ENCODE data around the gene SERPINH1.

Gene SERPINH1

GRCh38 chr11:75562048-75562835 lies at the start of gene SERPINH1:
Gene SERPINH1 (plus strand): TSS chr11:75562253. CDS start chr11:75566350, 4,097 bp downstream.
- ATAC-seq = peak; percentile 92
- peak; percentile 80 for DNase-seq
- peak within 1 kb of the TSS; percentile 97 for H3K27ac Mint-ChIP-seq
- H3K27me3 Mint-ChIP-seq = no peaks in the 10 kb centered on the region
- H3K9me3 Mint-ChIP-seq = no peaks in the 10 kb centered on the region
- H3K36me3 Mint-ChIP-seq (ENCODE audit: low read depth) = peaks cover 6% of the 10 kb centered on the region
- peak within 1 kb of the TSS; percentile 97 for H3K4me3 Mint-ChIP-seq
- H3K4me1 Mint-ChIP-seq = peaks cover 39% of the 10 kb centered on the region

- no peak for DNase-seq
- Mint-ChIP-seq H3K36me3 (ENCODE audit: low read depth) (no peaks in the 10 kb centered on the region), H3K4me3 (no peak overlapping the region), H3K4me1 (peaks cover 27% of the 10 kb centered on the region), H3K9me3 (no peaks in the 10 kb centered on the region), H3K27me3 (no peaks in the 10 kb centered on the region), H3K27ac (no peak overlapping the region)
- ATAC-seq = no peak
Observed at GRCh38 chr11:75513250-75513649, 48.8 kb upstream of the SERPINH1 start.

- ATAC-seq = no peak
- no peak for DNase-seq
- no peak overlapping the region for H3K4me3 Mint-ChIP-seq
- no peaks in the 10 kb centered on the region for H3K36me3 Mint-ChIP-seq (ENCODE audit: low read depth)
- no peaks in the 10 kb centered on the region for H3K9me3 Mint-ChIP-seq
- no peaks in the 10 kb centered on the region for H3K27me3 Mint-ChIP-seq
- H3K27ac Mint-ChIP-seq = no peak overlapping the region
- peaks cover 24% of the 10 kb centered on the region for H3K4me1 Mint-ChIP-seq
Observed at GRCh38 chr11:75514596-75514995, 47.5 kb upstream of the SERPINH1 start.

GRCh38 chr11:75516140-75516539 lies 45.9 kb upstream of the SERPINH1 start:
- Mint-ChIP-seq H3K4me3 (no peak overlapping the region), H3K27ac (no peak overlapping the region), H3K4me1 (peaks cover 24% of the 10 kb centered on the region), H3K36me3 (ENCODE audit: low read depth) (no peaks in the 10 kb centered on the region), H3K27me3 (no peaks in the 10 kb centered on the region), H3K9me3 (no peaks in the 10 kb centered on the region)
- no peak for DNase-seq
- no peak for ATAC-seq

GRCh38 chr11:75516886-75517285 lies 45.2 kb upstream of the SERPINH1 start:
- Mint-ChIP-seq H3K36me3 (ENCODE audit: low read depth) (no peaks in the 10 kb centered on the region), H3K9me3 (no peaks in the 10 kb centered on the region), H3K4me1 (peaks cover 24% of the 10 kb centered on the region), H3K27ac (no peak overlapping the region), H3K4me3 (no peak overlapping the region), H3K27me3 (no peaks in the 10 kb centered on the region)
- DNase-seq (no peak), ATAC-seq (no peak)

GRCh38 chr11:75518204-75518549 lies 43.9 kb upstream of the SERPINH1 start:
- Mint-ChIP-seq H3K27me3 (no peaks in the 10 kb centered on the region), H3K4me3 (no peak overlapping the region), H3K36me3 (ENCODE audit: low read depth) (no peaks in the 10 kb centered on the region), H3K4me1 (peaks cover 24% of the 10 kb centered on the region), H3K27ac (no peak overlapping the region), H3K9me3 (no peaks in the 10 kb centered on the region)
- no peak for DNase-seq
- no peak for ATAC-seq

GRCh38 chr11:75518771-75519653 lies 43.0 kb upstream of the SERPINH1 start:
- ATAC-seq (no peak), DNase-seq (no peak)
- H3K27ac Mint-ChIP-seq = no peak overlapping the region
- H3K27me3 Mint-ChIP-seq = no peaks in the 10 kb centered on the region
- peaks cover 32% of the 10 kb centered on the region for H3K4me1 Mint-ChIP-seq
- no peaks in the 10 kb centered on the region for H3K36me3 Mint-ChIP-seq (ENCODE audit: low read depth)
- no peak overlapping the region for H3K4me3 Mint-ChIP-seq
- H3K9me3 Mint-ChIP-seq = no peaks in the 10 kb centered on the region

- H3K4me3 Mint-ChIP-seq = no peak overlapping the region
- ATAC-seq = no peak
- H3K4me1 Mint-ChIP-seq = peaks cover 36% of the 10 kb centered on the region
- no peaks in the 10 kb centered on the region for H3K9me3 Mint-ChIP-seq
- H3K27ac Mint-ChIP-seq = no peak overlapping the region
- H3K36me3 Mint-ChIP-seq (ENCODE audit: low read depth) = no peaks in the 10 kb centered on the region
- peaks cover 7% of the 10 kb centered on the region for H3K27me3 Mint-ChIP-seq
- DNase-seq = no peak
Observed at GRCh38 chr11:75520688-75521087, 41.4 kb upstream of the SERPINH1 start.

GRCh38 chr11:75522286-75523044 lies 39.6 kb upstream of the SERPINH1 start:
- DNase-seq (no peak), ATAC-seq (no peak)
- H3K4me3 Mint-ChIP-seq = no peak overlapping the region
- H3K27me3 Mint-ChIP-seq = peaks cover 9% of the 10 kb centered on the region
- no peaks in the 10 kb centered on the region for H3K9me3 Mint-ChIP-seq
- H3K36me3 Mint-ChIP-seq (ENCODE audit: low read depth) = no peaks in the 10 kb centered on the region
- H3K27ac Mint-ChIP-seq = no peak overlapping the region
- H3K4me1 Mint-ChIP-seq = peaks cover 33% of the 10 kb centered on the region

- Mint-ChIP-seq H3K27ac (no peak overlapping the region), H3K4me1 (peaks cover 26% of the 10 kb centered on the region), H3K27me3 (peaks cover 9% of the 10 kb centered on the region), H3K9me3 (no peaks in the 10 kb centered on the region), H3K36me3 (ENCODE audit: low read depth) (no peaks in the 10 kb centered on the region), H3K4me3 (no peak overlapping the region)
- DNase-seq (no peak), ATAC-seq (no peak)
Observed at GRCh38 chr11:75523189-75523588, 38.9 kb upstream of the SERPINH1 start.

GRCh38 chr11:75523811-75524664 lies 38.0 kb upstream of the SERPINH1 start:
- no peak for DNase-seq
- no peak for ATAC-seq
- H3K36me3 Mint-ChIP-seq (ENCODE audit: low read depth) = no peaks in the 10 kb centered on the region
- H3K27me3 Mint-ChIP-seq = peaks cover 9% of the 10 kb centered on the region
- H3K4me1 Mint-ChIP-seq = peaks cover 22% of the 10 kb centered on the region
- H3K4me3 Mint-ChIP-seq = peak overlapping the region; percentile 71
- H3K27ac Mint-ChIP-seq = no peak overlapping the region
- no peaks in the 10 kb centered on the region for H3K9me3 Mint-ChIP-seq

GRCh38 chr11:75524665-75525432 lies 37.2 kb upstream of the SERPINH1 start:
- Mint-ChIP-seq H3K36me3 (ENCODE audit: low read depth) (no peaks in the 10 kb centered on the region), H3K27me3 (peaks cover 9% of the 10 kb centered on the region), H3K4me3 (peak overlapping the region; percentile 71), H3K4me1 (peaks cover 22% of the 10 kb centered on the region), H3K9me3 (no peaks in the 10 kb centered on the region), H3K27ac (no peak overlapping the region)
- ATAC-seq = no peak
- DNase-seq = peak; percentile 30

GRCh38 chr11:75525433-75526191 lies 36.4 kb upstream of the SERPINH1 start, which contains the start of gene GDPD5:
Gene GDPD5 (minus strand): TSS chr11:75525941. CDS start chr11:75477735, 48,206 bp downstream.
- peaks cover 9% of the 10 kb centered on the region for H3K27me3 Mint-ChIP-seq
- H3K36me3 Mint-ChIP-seq (ENCODE audit: low read depth) = no peaks in the 10 kb centered on the region
- DNase-seq (peak; percentile 78), ATAC-seq (peak; percentile 81)
- no peaks in the 10 kb centered on the region for H3K9me3 Mint-ChIP-seq
- no peak within 1 kb of the TSS for H3K27ac Mint-ChIP-seq
- peaks cover 22% of the 10 kb centered on the region for H3K4me1 Mint-ChIP-seq
- H3K4me3 Mint-ChIP-seq = peak within 1 kb of the TSS; percentile 71
